ENCODE data around the gene MAPK8IP2.
"Not testable (repeated sequence)": the region's sequence is repeated elsewhere in the genome, so short reads cannot be mapped to it uniquely, and the experiment has no call there.

The MAPK8IP2 gene

DNA sequence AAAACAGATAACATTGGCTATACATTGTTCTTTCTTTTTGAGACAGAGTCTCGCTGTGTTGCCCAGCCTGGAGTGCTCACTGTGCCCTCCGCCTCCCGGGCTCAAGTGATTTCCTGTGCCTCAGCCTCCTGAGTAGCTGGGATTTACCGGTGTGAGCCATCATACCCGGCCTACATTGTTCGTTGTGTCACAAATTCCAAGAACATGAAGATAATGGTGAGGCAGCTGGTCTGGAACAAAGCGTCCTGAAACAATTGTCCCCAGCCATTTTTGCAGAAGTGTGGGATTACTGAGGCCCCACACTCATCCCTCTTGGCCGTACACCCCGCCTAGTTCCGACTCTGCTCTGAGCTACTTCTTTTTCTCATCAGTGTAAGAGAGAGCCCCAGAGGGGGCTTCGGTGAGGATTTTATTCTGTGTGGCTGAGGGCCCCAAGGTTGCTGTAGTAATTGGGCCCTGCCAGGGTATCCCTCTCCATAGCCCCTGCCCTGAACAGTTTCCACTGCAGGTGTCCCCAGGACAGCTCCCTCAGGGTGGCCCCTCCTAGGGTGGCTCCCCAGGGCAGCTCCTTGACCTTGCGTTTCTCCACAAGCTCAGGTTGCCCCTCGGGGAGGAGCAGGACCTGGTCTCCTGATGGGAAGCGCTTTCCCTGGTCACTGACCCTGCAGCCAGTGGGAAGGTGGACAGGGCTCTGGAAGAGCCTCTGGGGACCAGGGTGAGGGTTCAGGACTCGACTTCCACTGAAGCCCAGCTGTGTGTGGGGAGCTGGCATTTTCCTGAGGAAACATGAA, 40.5 kb downstream of the MAPK8IP2 start:
- DNase-seq, result no peak

- DNase-seq, result peak in 1 of 2 donors; percentile 23
Measured at GRCh38 chr22:50641696-50642607, 41.4 kb downstream of the MAPK8IP2 start.

GRCh38 chr22:50643021-50643820, 42.6 kb downstream of the MAPK8IP2 start:
- DNase-seq, result not testable (repeated sequence)

DNA sequence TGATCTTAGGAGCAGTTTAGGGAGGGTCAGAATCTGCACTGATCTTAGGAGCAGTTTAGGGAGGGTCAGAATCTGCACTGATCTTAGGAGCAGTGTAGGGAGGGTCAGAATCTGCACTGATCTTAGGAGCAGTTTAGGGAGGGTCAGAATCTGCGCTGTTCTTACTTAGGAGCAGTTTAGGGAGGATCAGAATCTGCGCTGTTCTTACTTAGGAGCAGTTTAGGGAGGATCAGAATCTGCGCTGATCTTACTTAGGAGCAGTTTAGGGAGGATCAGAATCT, 43.2 kb downstream of the MAPK8IP2 start:
- not testable (repeated sequence) for DNase-seq

DNA sequence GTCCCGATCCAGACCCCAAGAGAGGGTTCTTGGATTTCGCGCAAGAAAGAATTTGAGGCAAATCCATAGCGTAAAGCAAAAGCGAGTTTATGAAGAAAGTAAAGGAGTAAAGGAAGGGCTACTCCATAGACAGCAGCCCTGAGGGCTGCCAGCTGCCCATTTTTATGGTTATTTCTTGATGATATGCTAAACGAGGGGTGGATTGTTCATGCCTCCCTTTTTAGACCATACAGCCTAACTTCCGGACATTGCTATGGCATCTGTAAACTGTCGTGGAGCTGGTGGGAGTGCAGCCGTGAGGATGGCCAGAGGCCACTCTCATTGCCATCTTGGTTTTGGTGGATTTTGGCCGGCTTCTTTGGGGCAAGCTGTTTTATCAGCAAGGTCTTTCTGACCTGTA, 52.7 kb downstream of the MAPK8IP2 start:
- DNase-seq, result no peak

DNA sequence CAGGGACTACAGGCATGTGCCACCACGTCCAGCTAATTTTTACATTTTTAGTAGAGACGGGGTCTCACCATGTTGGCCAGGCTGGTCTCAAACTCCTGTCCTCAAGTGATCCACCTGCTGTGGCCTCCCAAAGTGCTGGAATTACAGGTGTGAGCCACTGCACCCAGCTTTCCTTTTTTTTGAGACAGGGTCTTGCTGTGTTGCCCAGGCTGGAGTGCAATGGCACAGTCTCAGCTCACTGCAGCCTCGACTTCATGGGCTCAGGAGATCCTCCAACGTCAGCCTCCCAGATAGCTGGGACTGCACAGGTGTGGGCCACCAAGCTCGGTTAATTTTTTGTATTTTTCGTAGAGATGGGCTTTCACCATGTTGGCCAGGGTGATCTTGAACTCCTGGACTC, 54.1 kb downstream of the MAPK8IP2 start:
- not testable (repeated sequence) for DNase-seq

- DNase-seq, result peak; percentile 25 to 57
Measured at GRCh38 chr22:50656122-50657070, 55.8 kb downstream of the MAPK8IP2 start.

GRCh38 chr22:50657925-50658324, 57.3 kb downstream of the MAPK8IP2 start:
- peak in 1 of 2 donors; percentile 39 for DNase-seq

- not testable (repeated sequence) for DNase-seq
Measured at GRCh38 chr22:50659711-50660110, 59.1 kb downstream of the MAPK8IP2 start.

DNA sequence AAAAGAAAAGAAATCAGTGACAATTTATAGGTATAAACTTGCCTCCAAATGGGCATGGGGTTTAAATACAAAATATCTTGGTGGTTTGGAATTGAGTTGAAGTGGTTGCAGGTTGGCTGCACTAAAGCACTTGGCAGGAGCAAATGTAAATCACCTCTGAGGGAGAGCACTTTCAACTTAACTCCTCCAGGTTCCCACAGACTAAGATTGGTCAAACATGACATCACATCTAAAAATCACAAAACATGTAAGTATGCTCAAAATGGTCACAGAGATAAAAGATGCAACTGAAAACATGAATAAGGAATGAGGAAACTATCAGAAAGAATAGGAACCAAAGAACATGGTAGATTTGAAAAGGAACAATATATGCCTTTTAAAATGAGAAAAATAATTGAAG, 59.7 kb downstream of the MAPK8IP2 start:
- no peak for DNase-seq

Measured in inflammatory macrophage (primary cell).